ENCODE results near the gene MAPK9. TPM values are rescaled to one million over a fixed set of nuclear protein-coding genes. Genes with fewer than 3 reads are reported as not detected.

The MAPK9 gene
- total and polyA plus RNA-seq, 9 of the 15 experiments (the other 6 are each of a cell fraction or from before 2014, with no cell fraction given), result 4.8 to 58.0 (median 29.9) TPM

GRCh38 chr5:180336234-180337020 lies 44.5 kb upstream of the MAPK9 start (continued):
- no peak for TF ChIP-seq MTA1 (IDR thresholded peaks at IDR 0.05; ENCODE audit: borderline replicate concordance)

GRCh38 chr5:180335614-180336233 lies 43.8 kb upstream of the MAPK9 start:
- ChIA-PET CTCF (ENCODE audit: low intra/inter-chr PET ratio) (no interaction called here), POLR2A (interaction anchor here (0.6 to 1.1 kb wide), 3 partner anchors 12 to 29 kb away, joined by 3 to 4 read pairs (median 3); no protein-coding TSS in a partner anchor)
- 6% methylated on average over 18 of the region's 19 CpGs for WGBS (ENCODE audit: insufficient coverage, low coverage, missing lambda C conversion rate)
- Histone ChIP-seq H2AFZ (ENCODE audit: low read depth, low read length) (no peak overlapping the region), H3K79me2 (ENCODE audit: control insufficient read depth, insufficient read depth, low read length) (no peaks in the 10 kb centered on the region), H3K9ac (ENCODE audit: insufficient read depth in 1 of 2, low read depth in 2 of 2, low read length in 2 of 2) (no peak overlapping the region), H3K36me3 (ENCODE audit: control insufficient read depth, insufficient read depth, low read length) (no peaks in the 10 kb centered on the region), H3K4me3 (no peak overlapping the region), H3K9me1 (ENCODE audit: control insufficient read depth, insufficient read depth, low read length) (peaks cover 2% of the 10 kb centered on the region), H3K9me3 (replicated peaks; ENCODE audit: control insufficient read depth, insufficient read depth, low read depth, low read length) (no peaks in the 10 kb centered on the region), H3K27ac (ENCODE audit: extremely low read depth, low read depth, low read length) (no peak overlapping the region), H3K27me3 (ENCODE audit: control insufficient read depth in 2 of 2, insufficient read depth in 2 of 2, low read length in 2 of 2) (peaks cover 45 to 75% of the 10 kb centered on the region in 2 experiments), H3K4me1 (replicated peaks in 1 of 2; ENCODE audit: control insufficient read depth in 2 of 2, insufficient read depth in 2 of 2, low read length in 2 of 2) (peaks cover 5 to 10% of the 10 kb centered on the region in 2 experiments; a peak in 4 of 5 replicates), H3K4me2 (ENCODE audit: insufficient read depth, low read length) (no peak overlapping the region), H4K20me1 (replicated peaks; ENCODE audit: control insufficient read depth, insufficient read depth, low read length) (peaks cover 5% of the 10 kb centered on the region; the same call in 1 of the 2 replicates)
- ATAC-seq (no peak), FAIRE-seq (no peak), DNase-seq (ENCODE audit: extremely low read depth in 1 of 4, low spot score in 3 of 4) (no peak)
- intact Hi-C loops (cut with micrococcal nuclease) (no loop called here), in situ Hi-C loops (cut with MboI) (no loop called here)
- BruUV-seq (replicated peaks), result no TSS peak
- TF ChIP-seq ZNF696 (CRISPR knock-in tag; conservative IDR thresholded peaks at IDR 0.05) (no peak), NONO (IDR thresholded peaks at IDR 0.05; ENCODE audit: low read depth in 2 of 2, low read length in 1 of 2) (no peak), ZNF395 (CRISPR knock-in tag; IDR thresholded peaks at IDR 0.05) (no peak), HNRNPK (IDR thresholded peaks at IDR 0.05; ENCODE audit: low read depth, low read length, poor library complexity, severe bottlenecking) (no peak), ZBTB43 (CRISPR knock-in tag; IDR thresholded peaks at IDR 0.05) (no peak), CXXC5 (CRISPR knock-in tag; IDR thresholded peaks at IDR 0.05) (no peak), ZNF398 (CRISPR knock-in tag; IDR thresholded peaks at IDR 0.05) (no peak), SOX6 (IDR thresholded peaks at IDR 0.05) (no peak), ZNF668 (CRISPR knock-in tag; IDR thresholded peaks at IDR 0.05) (no peak), PATZ1 (CRISPR knock-in tag; IDR thresholded peaks at IDR 0.05; ENCODE audit: borderline replicate concordance) (no peak)

Measured in K562 (cell line).